Stimulated activated CD8-positive, alpha-beta memory T cell treated with anti-CD3 and anti-CD28 coated beads, Interleukin-4, amount 100 ng/mL, for 24 hours (primary cell): ENCODE results near the gene WASF3.

ENCODE experiments used
- DNase-seq: peaks from one replicate; pipeline ENCODE4 v3.0.0-alpha.2; 2020; ENCODE audit warnings: low read depth

WASF3 gene

DNA sequence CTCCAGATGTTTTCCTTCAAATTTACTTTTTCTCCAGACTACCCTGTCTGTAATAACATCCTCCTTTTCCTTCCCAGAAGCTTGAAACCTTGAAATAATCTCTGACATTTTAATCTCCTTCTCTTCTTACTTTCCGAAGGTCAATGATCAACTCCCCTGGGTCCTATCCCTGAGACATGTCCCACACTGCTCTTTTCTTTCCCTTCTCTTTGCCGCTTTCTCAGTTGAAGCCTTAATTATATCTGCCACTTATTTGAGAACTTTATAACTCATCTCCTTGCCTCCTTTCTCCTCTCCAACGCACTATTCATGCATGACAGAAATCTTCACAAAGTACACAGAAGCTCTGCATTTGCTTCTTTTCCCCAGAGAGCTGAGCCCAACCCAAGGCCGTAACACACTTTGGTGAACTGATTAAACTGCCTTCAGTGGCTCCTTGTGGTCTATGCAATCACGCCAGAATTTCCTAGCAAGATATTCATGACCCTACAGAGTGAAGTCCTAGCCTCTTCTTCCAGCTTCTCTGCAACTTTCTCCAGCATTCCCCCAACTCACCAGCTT lies 9.2 kb upstream of the WASF3 start:
- no peak for DNase-seq

DNA sequence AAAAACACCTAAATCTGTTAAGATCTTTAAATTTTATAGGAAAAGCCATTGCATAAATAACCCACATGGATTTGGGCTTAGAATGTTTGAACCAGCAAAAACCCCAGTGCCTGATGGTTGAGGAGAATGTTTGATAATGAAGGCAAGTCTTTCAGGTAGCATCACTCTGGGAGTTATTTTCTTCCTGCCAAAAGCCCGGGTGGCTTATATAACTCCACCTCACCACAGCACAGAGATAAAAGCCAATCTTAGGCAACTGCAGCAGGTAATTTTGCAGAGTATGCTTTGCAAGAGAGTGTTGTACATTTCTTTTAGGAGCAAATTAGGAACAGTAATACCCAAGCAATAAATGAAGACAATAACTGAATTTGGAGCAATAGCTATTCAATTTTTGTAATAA lies 7.8 kb upstream of the WASF3 start:
- DNase-seq = no peak

DNA sequence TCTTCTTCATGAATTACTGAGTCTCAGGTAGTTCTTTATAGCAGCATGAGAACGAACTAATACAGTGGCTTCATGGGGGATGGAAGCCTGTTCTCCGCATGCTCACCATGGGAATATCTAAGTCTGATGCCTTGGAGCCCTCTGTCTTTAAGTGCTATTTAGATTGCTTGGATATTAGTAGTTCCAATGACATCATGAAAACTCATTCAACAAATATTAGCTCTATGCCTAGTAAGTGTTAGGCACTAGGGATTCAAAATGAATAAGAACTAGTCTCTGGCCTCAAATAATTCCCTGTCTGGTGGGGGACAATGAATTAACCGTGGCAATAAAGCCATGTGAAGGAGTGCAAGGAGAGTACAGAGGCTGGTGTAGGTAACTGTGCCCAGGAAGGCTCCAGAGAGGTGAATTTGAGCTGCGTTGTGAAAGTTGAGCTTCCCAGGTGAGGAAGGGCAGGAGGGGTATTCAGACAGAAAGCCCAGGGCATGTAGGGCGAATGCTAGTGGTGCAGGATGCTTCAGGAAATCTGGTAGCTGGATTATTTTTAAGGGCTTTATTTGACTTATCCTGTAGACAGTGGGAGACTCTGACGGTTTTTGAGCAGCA lies 6.1 kb upstream of the WASF3 start:
- no peak for DNase-seq

DNA sequence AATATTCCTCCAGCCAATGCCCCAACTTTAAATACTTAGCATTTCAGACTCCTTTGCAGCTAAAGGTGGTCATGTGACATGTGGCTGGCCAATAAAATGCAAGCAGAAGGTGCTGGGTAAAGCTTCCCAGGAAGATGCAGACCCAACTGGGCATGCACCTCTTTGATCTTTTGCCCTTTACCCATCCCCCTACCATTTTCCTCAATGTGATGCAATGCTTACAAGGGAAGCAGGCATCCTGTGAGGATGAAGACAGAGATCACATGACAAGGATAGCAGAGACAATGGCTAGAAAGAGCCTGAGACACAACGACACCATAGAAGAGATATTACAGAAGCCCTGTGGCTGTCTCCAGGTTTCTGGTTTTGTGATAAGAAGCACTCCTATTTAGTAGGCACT lies 2.1 kb upstream of the WASF3 start:
- no peak for DNase-seq

DNA sequence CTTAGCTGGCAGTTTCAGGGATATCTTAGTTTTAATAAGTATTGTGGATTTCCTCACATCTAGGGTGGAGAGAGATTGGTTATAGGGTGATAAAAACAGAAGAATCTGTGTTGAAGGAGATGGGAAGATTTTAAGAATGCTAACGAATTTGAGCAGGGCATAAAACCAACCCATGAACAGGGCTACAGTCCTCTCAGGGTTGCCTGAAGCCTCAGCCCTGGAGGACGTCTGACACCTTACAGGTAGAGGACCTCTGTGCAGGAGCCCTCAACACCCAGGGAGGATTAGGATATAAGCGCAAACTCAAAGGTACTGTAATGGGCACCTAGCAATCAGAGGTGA lies 461 bp upstream of the WASF3 start:
- no peak for DNase-seq

DNA sequence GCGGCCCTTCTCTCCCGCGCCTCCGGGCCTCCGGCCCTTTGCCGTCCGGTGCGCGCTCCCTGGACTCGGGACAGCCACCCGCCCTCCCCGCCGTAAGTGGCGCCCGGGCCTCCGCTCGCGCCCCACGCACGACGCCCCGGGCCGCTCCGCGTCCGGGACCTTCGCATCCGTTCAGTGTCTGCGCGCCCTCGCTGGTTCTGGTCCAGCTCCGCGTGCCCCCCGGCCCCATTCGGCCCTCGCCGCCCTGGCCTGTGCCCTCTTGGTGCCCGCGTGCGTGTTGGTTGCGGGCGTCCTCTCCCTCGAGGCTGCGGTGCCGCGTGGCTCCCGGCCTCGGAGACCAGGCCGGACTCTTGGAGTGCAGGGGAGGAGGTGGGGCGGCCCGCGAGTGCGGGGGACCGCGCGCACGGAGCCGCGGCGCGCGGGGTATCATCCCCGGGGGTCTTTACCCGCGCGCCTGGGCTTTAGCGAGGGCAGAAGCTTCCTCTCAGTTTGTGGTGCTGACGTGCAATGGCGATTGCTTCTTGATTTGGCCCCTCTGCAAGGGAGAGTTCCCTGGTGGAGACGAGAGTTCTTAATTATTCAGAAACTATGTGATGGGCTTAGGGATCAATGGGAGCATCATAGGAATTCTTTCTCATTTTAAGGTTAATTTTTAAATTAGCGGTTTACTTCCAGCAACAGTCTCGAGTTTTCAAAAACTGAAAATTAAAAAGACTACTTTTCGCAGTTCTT lies 757 bp downstream of the WASF3 start:
- DNase-seq = no peak

DNA sequence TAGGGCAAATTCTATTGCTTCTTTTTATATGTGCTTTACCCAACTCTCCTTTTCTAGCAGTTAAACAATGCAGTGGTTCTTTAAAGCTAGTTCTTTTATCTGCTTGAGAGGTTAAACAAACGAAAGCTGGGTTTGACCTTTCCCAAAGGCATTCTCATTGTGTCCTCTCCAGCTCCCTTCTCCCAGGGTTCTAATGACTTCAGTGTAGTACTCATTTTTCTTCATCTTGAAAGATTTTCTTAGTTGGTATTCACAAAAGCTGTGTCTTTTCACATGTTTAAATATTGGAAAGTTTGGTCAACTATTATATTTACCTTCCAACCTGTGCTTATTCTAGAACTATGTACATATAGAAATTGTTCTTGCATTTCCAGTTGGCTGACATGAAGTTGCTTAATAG lies 1.5 kb downstream of the WASF3 start:
- no peak for DNase-seq

DNA sequence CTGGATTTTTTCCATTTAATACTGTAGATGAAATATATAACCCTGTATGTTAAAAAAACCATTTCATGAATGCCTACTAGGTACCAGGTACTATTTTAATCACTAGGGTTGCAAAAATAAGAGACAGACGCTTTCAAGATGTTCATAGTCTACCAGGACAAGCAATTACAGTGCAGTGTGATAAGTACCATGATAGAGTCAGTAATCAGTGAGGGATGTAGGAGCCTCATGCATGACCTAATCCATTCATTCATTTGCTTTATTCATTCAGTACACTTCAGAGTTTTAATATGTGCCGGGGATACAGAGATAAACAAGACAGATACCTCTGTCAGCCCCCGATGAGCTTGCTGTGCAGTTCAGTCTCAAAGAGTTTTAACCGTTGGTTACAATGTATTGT lies 3.0 kb downstream of the WASF3 start:
- DNase-seq = no peak

DNA sequence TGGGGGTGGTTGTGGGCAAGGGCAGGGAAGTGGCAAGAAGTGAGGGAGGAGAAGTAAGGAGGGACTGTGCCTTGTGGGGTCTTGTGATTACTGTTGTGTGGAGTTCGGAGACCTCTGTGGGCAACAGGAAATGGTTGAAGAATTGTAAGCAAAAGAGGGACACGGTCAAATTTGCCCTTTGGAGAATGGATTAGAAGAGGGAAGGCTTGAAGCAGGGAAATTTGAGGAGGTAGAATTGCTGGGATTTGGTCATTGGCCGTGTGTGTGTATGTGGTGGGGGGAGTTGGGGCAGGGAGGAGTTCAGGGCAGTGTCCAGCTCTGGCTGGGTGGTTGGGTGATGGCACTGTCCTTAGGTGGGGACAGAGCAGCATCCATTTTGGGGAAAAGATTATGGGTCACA lies 3.6 kb downstream of the WASF3 start:
- DNase-seq = no peak

DNA sequence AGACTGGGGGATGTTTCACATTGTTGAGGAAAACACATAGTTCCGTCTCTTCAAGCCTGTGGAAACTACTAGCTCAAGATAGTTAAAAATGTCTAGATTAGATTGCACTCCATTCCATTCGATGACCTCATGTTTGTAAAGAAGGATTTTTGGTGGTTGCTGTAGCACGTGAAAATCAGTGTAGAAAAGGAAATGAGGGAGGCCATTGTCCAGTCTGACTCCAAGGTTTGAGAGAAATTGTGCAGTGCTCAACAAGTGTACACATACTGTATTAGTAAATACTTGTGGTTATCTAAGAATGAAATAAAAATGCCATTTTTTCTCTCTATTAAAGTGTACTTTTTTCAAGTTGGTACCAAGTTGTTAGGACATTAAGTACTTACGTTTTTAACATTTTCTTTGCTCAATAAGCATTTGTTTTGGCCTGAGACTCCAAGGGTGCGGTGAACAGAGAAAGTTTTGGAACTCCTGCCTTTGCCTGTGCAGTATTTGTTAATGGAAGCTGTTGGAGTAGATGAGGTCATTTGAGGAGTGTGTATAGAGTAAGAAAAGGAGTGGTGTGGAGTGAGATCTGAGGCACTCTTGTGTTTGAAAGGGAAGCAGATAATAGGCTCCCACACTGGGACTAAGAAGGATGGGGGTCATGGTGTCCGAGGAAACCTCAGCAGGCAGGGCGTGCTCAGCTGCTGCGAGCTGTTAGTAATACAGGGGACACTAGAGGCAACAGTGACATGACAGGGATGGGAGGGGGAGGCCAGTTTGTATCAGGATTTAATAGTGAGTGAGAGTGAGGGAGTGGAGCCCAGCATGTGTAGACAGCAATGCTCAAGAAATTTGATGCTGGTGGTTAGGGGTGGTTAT lies 4.4 kb downstream of the WASF3 start:
- no peak for DNase-seq

DNA sequence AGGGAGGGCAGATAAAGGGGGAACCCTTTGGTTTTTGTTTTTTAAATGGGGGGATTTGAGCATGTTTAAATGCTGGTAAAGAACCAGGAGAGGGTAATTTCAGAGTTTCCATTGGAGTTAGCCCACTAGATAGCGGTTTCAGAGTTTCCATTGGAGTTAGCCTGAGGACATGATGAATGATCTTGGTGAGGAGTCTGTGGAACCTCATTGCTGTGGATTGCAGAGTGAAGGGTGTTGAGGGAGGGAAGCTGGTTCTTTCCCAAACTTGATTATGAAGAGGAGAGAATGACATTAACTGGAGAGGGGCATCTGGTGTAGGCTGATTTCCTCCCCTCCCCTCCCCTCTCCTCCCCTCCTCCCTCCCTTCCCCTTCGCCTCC lies 5.0 kb downstream of the WASF3 start:
- DNase-seq = no peak

DNA sequence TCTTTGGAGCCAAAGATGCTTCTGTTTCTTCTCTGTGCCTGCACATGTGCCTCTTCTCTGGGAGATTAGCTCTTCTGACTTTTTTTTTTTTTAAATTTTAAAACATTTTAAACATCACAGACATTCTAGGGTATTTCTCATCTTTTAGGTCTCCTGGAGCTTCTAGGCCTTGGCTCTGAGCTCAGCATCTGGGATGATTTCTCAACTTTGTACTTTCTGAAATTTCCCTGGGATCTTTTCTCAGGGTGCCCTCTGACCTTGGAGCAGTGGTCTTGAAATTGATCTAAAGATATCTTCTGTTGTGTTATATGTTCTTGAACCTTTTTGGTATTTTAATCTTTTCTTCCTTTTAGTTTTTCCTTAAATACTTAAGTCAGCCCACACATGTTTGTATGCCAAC lies 6.2 kb downstream of the WASF3 start:
- DNase-seq = no peak

DNA sequence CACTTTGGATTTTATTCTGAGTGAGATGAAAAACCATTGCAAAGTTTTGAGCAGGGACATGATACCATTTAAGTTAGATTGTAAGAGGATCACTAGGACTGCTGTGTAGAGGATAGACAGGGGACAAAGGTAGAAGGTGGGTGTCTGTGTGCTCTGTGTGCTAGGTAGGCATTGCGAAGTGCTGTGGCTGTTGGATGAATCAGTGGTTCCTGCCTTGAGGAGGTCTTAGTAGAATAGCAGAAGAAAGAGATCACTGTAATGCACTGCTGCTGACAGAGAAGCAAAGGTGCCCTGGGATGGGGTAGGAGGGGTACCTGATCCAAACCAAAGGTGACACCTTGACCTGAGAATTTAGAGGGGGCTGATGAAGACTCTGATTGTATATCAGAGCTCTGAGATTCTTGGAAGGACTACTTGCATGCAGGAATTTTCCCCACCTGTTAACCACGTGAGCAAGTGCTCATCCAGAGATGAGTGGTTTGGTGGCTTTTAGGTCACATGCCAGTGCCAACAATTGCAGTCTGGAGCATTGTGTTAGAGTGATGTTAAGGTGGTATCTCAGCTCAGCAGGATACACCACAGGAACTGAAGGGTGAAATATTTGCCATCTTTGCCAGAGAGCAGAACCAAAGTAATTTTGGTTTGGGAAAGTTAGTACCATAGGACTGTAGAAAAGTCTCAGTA lies 10.8 kb downstream of the WASF3 start:
- DNase-seq = no peak

DNA sequence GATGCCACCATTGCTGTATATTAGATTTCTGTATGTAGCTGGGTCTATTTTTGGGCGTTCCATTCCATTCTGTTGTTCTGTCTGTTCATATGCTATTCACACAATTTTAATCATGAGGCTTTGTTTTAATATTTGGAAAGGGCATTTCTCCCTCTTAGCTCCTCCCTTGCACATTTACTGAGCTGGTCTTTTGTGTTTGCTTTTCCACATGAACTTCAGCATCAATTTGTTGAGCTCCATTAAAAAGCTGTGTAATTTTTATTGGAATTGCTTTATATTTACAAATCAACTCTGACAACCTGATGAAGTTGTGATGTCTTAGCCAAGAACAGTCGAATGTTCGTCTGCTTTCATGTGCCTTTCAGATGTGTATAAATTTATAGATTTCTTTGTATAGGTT lies 14.0 kb downstream of the WASF3 start:
- DNase-seq = no peak

DNA sequence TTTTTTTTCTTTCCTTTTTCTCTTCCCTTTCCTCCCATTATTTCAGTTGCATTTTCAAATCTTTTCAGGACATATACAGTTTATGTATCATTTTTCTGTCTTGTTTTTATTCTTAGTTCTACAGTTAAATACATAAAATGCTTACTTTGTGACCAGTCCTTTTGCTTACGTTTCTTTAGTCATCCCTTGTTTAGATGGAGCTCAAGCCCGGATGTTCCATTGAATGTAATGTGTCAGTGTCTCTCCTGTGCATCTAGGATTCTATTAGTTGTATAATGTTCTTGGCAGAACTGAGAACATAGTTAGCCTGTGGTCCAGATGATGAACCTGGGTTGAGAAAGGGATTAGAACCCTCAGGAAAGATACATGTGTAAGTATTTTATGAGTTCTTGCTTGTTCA lies 17.8 kb downstream of the WASF3 start:
- DNase-seq = no peak

DNA sequence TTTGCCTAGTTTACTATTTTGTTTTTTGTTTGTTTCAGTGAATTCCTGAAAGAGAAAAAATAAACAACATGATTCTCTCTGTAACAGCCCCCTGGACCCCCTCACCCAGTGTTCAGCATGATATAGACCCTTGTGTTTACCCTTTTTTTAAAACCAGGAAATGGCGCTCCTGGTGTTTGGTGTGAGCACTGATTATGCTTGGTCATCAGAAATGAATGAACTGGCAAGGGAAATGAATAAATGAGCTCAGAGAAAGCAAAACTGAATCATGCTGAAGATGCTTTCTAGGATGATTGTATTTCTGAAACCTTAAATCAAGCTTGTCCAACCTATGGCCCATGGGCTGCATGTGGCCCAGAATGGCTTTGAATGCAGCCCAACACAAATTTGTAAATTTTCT lies 22.1 kb downstream of the WASF3 start:
- DNase-seq = no peak

DNA sequence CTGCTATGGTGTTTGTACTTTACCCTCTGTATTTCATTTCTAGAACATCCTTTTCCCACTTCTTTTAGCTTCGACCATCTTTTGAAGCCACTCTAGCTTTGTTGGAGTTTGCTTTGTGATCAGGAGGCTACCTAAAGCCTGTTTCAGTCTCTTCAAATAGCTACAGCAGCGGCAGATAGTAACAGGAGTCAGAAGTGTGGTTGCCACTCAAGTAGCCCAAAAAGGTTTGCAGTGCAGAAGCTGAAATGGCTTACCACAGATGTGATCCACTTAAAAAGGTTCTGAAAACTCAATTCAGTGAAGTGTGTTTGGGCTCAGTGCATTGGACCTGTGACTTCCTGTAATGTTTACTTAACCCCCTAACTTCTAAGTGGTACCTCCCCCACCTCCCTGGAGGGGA lies 26.2 kb downstream of the WASF3 start:
- no peak for DNase-seq

DNA sequence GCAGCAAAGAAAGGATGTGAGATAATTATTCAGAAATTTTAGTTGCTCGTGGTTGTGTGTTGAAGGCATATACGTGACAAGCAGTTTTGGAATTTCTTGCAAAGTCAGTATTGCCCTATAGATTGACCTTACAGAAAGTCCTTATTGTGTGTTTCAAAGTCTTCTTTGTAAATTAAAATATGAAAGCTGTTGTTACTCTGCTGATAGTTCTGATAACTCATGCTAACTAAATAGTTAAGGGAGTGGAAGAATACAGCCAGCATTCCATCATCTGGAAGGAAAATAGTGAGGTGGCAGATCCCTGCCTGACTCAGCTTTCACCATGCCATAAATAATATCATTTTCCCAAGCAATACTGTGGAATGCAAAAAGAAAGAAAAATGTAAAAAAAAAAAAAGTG lies 27.2 kb downstream of the WASF3 start:
- no peak for DNase-seq

DNA sequence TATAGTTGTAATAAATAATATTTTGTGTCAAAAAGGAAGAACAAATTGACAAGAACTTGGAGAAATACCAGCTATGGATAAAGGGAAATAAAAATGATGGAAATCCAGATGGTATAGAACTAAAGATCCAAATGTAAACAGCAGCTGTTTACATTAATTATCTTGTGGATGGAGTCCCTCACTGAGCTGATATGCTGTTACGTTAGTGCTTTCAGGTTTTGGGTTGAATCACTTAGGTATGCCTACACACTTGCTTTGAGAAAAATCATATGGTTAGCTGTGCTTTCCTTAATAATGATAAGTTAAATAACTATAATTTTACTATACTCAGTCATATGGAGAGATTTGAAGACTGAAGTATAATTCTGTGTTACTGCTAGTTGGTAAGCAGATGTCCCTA lies 27.7 kb downstream of the WASF3 start:
- no peak for DNase-seq

DNA sequence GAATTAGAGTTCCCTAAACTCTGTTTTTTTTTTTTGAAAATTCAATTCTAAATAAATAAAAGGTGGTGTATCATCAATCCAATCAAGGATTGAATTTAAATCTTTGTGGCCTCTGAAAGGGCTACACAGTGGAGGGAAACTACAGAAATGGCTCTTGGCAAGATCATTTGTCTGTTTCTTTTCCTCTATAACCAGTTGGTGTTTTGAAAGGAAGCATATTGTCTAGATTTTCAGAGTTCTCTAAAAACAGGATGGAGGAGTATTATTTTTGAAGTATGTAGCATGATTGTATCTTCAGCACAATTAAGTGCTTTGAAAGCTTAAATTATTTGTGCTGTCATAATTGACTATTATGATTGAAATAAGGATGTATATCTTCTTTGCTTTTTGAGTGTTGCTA lies 29.8 kb downstream of the WASF3 start:
- no peak for DNase-seq

DNA sequence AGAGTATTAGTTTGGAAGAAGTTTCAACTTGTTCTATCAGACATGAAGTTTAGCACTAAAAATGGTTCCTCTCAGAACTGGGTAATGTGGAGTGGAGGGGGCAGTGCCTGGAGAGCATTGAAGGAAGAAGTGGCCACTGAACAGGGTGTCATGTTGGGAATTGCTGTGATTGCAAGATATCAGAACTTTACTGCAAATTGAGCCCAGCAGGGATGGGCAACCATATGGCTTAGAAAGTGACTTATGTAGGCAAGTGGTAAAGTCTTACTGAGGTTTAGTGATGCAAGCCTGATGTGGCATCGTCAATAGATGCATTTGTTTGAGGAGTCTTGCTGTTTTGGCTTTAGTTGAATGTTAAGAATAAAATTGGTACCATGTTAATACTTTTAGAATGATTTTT lies 31.7 kb downstream of the WASF3 start:
- no peak for DNase-seq

DNA sequence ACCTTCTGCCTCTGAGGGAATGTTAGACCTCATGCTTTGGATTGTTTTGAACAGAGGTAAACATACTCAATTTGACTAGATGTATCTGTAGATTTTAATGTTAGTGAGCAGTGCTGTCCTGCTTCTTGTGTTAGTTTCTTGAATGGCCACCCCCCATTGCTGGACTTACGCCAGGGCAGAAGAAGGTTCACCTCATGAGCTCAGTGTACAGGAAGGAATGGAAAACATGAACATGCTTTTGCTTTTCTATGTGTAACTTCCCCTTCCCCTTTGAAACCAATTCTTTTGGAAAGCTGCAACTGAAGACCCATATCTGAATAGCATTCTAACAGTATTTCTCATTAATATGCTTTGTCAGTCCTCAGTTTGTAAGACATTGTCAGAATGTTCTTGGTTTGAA lies 32.3 kb downstream of the WASF3 start:
- no peak for DNase-seq

DNA sequence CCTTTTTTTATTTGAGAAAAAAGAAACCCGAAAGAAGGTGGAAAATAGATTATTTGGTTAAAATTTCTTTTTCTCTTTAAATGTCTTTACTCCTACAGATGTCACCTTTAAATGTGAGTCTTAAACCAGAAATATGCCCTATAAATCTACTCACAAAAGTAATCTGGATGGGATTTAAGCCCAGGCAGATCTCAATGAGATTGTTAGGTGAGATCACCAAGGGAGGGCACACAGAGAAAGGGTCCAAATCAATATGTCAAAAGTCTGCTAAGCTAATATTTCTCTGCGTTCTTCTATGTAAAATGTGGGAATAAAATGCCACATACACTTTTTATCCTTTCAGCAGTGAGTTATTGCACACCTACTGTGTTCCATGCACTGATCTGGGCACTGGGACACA lies 32.9 kb downstream of the WASF3 start:
- DNase-seq = no peak
